CD14-positive monocyte (primary cell): ENCODE data around the gene MRPL46. TPM values are rescaled to one million over a fixed set of nuclear protein-coding genes. Genes with fewer than 3 reads are reported as not detected.

Experiments used
- DNase-seq, 3 donors: peaks; one replicate each; pipeline ENCODE4 v3.0.0-alpha.2; 2011 to 2022
- H2AFZ ChIP-seq: 2 replicates; pipeline ENCODE4 v1.6.0; 2012; ENCODE audit warnings: mild to moderate bottlenecking, low read depth, low read length, inconsistent platforms; ENCODE audit not compliant: insufficient read depth, poor library complexity, severe bottlenecking
- H3K27ac ChIP-seq, 2 donors: 1 replicate in 1 of 2; 2 replicates in 1 of 2; pipeline ENCODE4 v1.5.1; 2012 to 2013; ENCODE audit warnings: low read length in 2 of 2, control low read depth in 1 of 2, inconsistent platforms in 1 of 2, low read depth in 1 of 2, mild to moderate bottlenecking in 1 of 2
- H3K27me3 ChIP-seq, 2 donors: one replicate each; pipeline versions ENCODE4 v1.6.0 to v1.6.1; 2011 to 2013; ENCODE audit warnings: low read length in 2 of 2; ENCODE audit not compliant: control insufficient read depth in 2 of 2, insufficient read depth in 2 of 2
- H3K36me3 ChIP-seq, 2 donors: replicated peaks in 1 of 2; 1 replicate in 1 of 2; 2 replicates in 1 of 2; pipeline versions ENCODE4 v1.5.1 to v1.6.1; 2012 to 2013; ENCODE audit warnings: low read length in 2 of 2, control low read depth in 1 of 2, inconsistent platforms in 1 of 2, mild to moderate bottlenecking in 1 of 2; ENCODE audit not compliant: insufficient read depth in 2 of 2, control insufficient read depth in 1 of 2
- H3K4me1 ChIP-seq, 2 donors: 1 replicate in 1 of 2; 2 replicates in 1 of 2; pipeline versions ENCODE4 v1.5.1 to v1.6.1; 2012 to 2013; ENCODE audit warnings: low read length in 2 of 2, control low read depth in 1 of 2, inconsistent platforms in 1 of 2, mild to moderate bottlenecking in 1 of 2, moderate library complexity in 1 of 2; ENCODE audit not compliant: insufficient read depth in 2 of 2, control insufficient read depth in 1 of 2
- H3K4me2 ChIP-seq: replicated peaks from 2 replicates; pipeline ENCODE3; 2012; ENCODE audit warnings: low read length, moderate library complexity, mild to moderate bottlenecking; ENCODE audit not compliant: poor library complexity, severe bottlenecking; ENCODE audit errors: extremely low read depth
- H3K4me3 ChIP-seq, 3 experiments: fragments of 200-600 bp in 1 of 3; sonication (generic) in 1 of 3; replicated peaks in 1 of 3; 1 replicate in 2 of 3; 2 replicates in 1 of 3; pipeline ENCODE4 v1.5.1; 2011 to 2013; ENCODE audit warnings: low read length in 3 of 3, mild to moderate bottlenecking in 3 of 3, control low read depth in 2 of 3, low read depth in 2 of 3, inconsistent platforms in 1 of 3, moderate library complexity in 1 of 3
- H3K79me2 ChIP-seq: 2 replicates; pipeline ENCODE4 v1.6.0; 2012; ENCODE audit warnings: mild to moderate bottlenecking, control low read depth, inconsistent platforms, low read length, moderate library complexity; ENCODE audit not compliant: insufficient read depth
- H3K9ac ChIP-seq: 2 replicates; pipeline ENCODE4 v1.6.0; 2017; ENCODE audit warnings: low read length, mild to moderate bottlenecking; ENCODE audit not compliant: insufficient read depth, poor library complexity, severe bottlenecking
- H3K9me3 ChIP-seq, 2 donors: replicated peaks in 1 of 2; 1 replicate in 1 of 2; 2 replicates in 1 of 2; pipeline versions ENCODE4 v1.5.1 to v1.6.1; 2012 to 2013; ENCODE audit warnings: low read length in 2 of 2, control low read depth in 1 of 2; ENCODE audit not compliant: control insufficient read depth in 1 of 2, insufficient read depth in 1 of 2
- H4K20me1 ChIP-seq: 2 replicates; pipeline ENCODE4 v1.6.0; 2012; ENCODE audit warnings: mild to moderate bottlenecking, low read length, control low read depth, moderate library complexity; ENCODE audit not compliant: insufficient read depth
- H3K27ac Mint-ChIP-seq, 7 donors: one replicate each; pipeline ENCODE4 v1.8.0; 2020; ENCODE audit warnings: mild to moderate bottlenecking in 7 of 7, mixed read lengths in 7 of 7, moderate library complexity in 6 of 7, inconsistent platforms in 2 of 7
- H3K27me3 Mint-ChIP-seq, 3 donors: one replicate each; pipeline ENCODE4 v1.8.0; 2021 to 2022; ENCODE audit warnings: low read depth in 3 of 3, mild to moderate bottlenecking in 3 of 3, mixed read lengths in 3 of 3, moderate library complexity in 3 of 3, inconsistent platforms in 1 of 3
- H3K36me3 Mint-ChIP-seq, 2 donors: one replicate each; pipeline ENCODE4 v1.8.0; 2020; ENCODE audit warnings: mixed read lengths in 2 of 2, inconsistent platforms in 1 of 2, mild to moderate bottlenecking in 1 of 2
- H3K4me1 Mint-ChIP-seq: one replicate; pipeline ENCODE4 v1.8.0; 2020; ENCODE audit warnings: mild to moderate bottlenecking, mixed read lengths
- H3K4me3 Mint-ChIP-seq, 2 donors: one replicate each; pipeline ENCODE4 v1.8.0; 2020; ENCODE audit warnings: mild to moderate bottlenecking in 2 of 2, mixed read lengths in 2 of 2, moderate library complexity in 1 of 2
- H3K9me3 Mint-ChIP-seq, 7 donors: one replicate each; pipeline ENCODE4 v1.8.0; 2020 to 2022; ENCODE audit warnings: mixed read lengths in 7 of 7, mild to moderate bottlenecking in 6 of 7, moderate library complexity in 6 of 7, inconsistent platforms in 2 of 7
- CTCF ChIP-seq: fragments of 200-600 bp; IDR thresholded peaks from one replicate; pipeline ENCODE4 v1.8.0; 2022; ENCODE audit warnings: antibody characterized with exemption, mild to moderate bottlenecking
- WGBS: methylation state at CpG from one replicate; pipeline ENCODE4 v1.1.5; 2013; ENCODE audit warnings: missing lambda C conversion rate; ENCODE audit not compliant: insufficient coverage; 5-methylcytosine and 5-hydroxymethylcytosine counted together
- intact Hi-C, 2 donors: fragments of 100-400 bp; cut with micrococcal nuclease; formaldehyde crosslinking; loops; one replicate each; pipeline versions ENCODE4 v1.15.0 to v1.15.1; 2023
- polyA minus RNA-seq: library from RNA; depleted of rRNA, polyadenylated mRNA; stranded (reverse); fragments of >200 nt; gene quantifications from 2 replicates; pipeline ENCODE4 v1.2.3, GENCODE V29; 2012
- polyA plus RNA-seq, 3 donors: library from polyadenylated mRNA; depleted of rRNA in 1 of 3; unstranded in 2 of 3; stranded (reverse) in 1 of 3; fragments of 300-500 nt in 2 of 3; fragments of >200 nt in 1 of 3; fragmentation: Illumina TruSeq in 2 of 3; gene quantifications; 1 replicate in 2 of 3; 2 replicates in 1 of 3; pipeline ENCODE4 v1.2.3, GENCODE V29; 2012 to 2021
- total RNA-seq, 12 experiments: library from RNA in 1 of 12; stranded (reverse) in 1 of 12; fragments of 120-200 nt in 1 of 12; gene quantifications; one replicate each; pipeline ENCODE4 v1.2.4 and lab custom pipeline; 2013 to 2026; ENCODE audit warnings: mixed read lengths in 6 of 12, inconsistent platforms in 1 of 12

Gene MRPL46
- 14.9 TPM for total RNA-seq (2013)
- polyA plus RNA-seq (10 to 100 TPM in 2 of 3 donors, 1 to 10 TPM in 1; 6.3 to 20.3 (median 17.0) TPM), polyA minus RNA-seq (5.0 and 6.1 TPM in 2 replicates), total RNA-seq (lab: John Stamatoyannopoulos, UW) (0.58 to 3.6 (median 0.98) reads per million in 11 experiments)

- intact Hi-C loops = loop anchor here (5.0 to 10.0 kb wide), 3 partner anchors 80 to 1107 kb away; partner anchors contain the start of genes AEN (in 2 of the 2), DET1 (in 1 of the 2) and TICRR (in 1 of the 2)
Observed at GRCh38 chr15:88467073-88467934, at the start of gene MRPL46, which contains the start of gene MRPS11. MRPL46 (minus strand) TSS chr15:88467388; CDS start chr15:88467377, 11 bp downstream. MRPS11 (plus strand) TSS chr15:88467708; CDS start chr15:88467718, 10 bp downstream.

More at GRCh38 chr15:88467073-88467934, at the start of gene MRPL46, which contains the start of gene MRPS11:
- Histone ChIP-seq H3K9ac (peak within 1 kb of the TSS; percentile 84), H3K9me3 (no peaks in the 10 kb centered on the region), H3K79me2 (peaks cover 31% of the 10 kb centered on the region), H4K20me1 (no peaks in the 10 kb centered on the region), H3K4me1 (peaks cover 15 to 27% of the 10 kb centered on the region in 2 donors), H3K36me3 (peaks cover 27 to 50% of the 10 kb centered on the region in 2 donors), H3K4me2 (peak within 1 kb of the TSS; percentile 92), H3K27ac (peak within 1 kb of the TSS; percentile 60 to 96), H3K27me3 (no peaks in the 10 kb centered on the region), H3K4me3 (peak within 1 kb of the TSS; percentile 91 to 95 (median 92)), H2AFZ (peak within 1 kb of the TSS; percentile 97)
- DNase-seq = peak; percentile 79 to 86 (median 81)
- Mint-ChIP-seq H3K4me1 (peaks cover 20% of the 10 kb centered on the region), H3K27ac (peak within 1 kb of the TSS; percentile 91 to 99 (median 98)), H3K9me3 (no peaks in the 10 kb centered on the region), H3K27me3 (no peaks in the 10 kb centered on the region), H3K4me3 (peak within 1 kb of the TSS; percentile 86 to 95), H3K36me3 (peaks cover 33 to 36% of the 10 kb centered on the region in 2 donors)
- 0% methylated on average over 41 of the region's 55 CpGs for WGBS
- no peak for TF ChIP-seq CTCF
